ENCODE data around the gene GDF10.

DNA sequence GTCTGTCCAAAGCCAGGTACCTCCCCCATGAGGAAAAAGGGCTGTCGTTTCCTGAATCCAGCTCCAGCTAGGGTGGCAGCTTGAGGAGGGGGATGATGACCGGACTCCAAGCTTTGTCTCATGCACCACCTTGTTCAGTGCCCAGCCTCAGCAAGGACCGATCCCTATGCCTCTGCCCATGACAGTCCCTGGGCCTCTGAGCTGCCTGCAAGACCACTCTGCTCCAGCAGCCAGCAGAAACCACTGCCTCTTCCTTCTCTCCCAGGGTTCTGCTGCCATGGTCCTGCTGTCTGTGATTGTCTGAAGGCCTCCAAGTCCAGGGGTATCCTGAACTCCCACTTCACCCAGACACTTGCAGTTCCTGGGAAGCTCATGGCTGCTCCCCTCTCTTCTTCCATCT is 21.3 kb upstream of the GDF10 start:
- TF ChIP-seq CTCF (IDR thresholded peaks at IDR 0.05; ENCODE audit: poor library complexity, severe bottlenecking) = no peak
- TF ChIP-seq POLR2AphosphoS5 (IDR thresholded peaks at IDR 0.05) = no peak

Data from neural cell (in vitro differentiated cells).